GM15510 (cell line): ENCODE results near the gene DNAJB13.

ENCODE experiments used
- POLR2A ChIP-seq: IDR thresholded peaks from 3 replicates; pipeline ENCODE4 v1.6.1; 2011; ENCODE audit warnings: borderline replicate concordance; ENCODE audit not compliant: insufficient read length; ENCODE audit errors: extremely low read depth

The DNAJB13 gene

GRCh38 chr11:73998846-73999575 lies 48.2 kb downstream of the DNAJB13 start:
- TF ChIP-seq POLR2A: no peak

- TF ChIP-seq POLR2A: no peak
Observed at GRCh38 chr11:73999581-74000306, 48.9 kb downstream of the DNAJB13 start.

GRCh38 chr11:74000307-74001133 lies 49.7 kb downstream of the DNAJB13 start:
- TF ChIP-seq POLR2A: no peak

DNA sequence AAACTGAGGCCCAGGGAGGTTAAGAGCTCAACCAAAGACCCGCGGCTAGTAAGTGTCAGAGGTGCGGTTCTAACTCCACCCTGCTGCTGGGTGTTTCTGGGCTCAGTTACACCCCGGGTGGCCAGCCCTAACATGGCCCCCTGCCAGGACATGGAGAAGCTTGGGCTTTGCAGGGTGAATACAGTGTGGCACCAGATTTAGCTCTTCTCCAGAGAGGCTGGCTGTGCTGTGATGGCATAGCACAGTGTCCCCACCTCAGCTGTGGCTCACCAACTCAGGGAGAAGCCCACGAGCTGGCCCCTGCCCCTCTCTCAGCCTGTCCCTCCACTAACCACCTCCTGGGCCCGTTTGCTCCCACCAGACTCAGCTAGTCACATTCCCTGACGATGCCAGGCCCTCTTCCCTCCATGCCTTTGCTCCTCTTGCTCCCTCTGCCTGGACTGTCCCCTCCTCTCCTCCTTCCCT lies 51.0 kb downstream of the DNAJB13 start:
- TF ChIP-seq POLR2A: no peak

GRCh38 chr11:74002832-74003231 lies 52.0 kb downstream of the DNAJB13 start:
- no peak for TF ChIP-seq POLR2A

DNA sequence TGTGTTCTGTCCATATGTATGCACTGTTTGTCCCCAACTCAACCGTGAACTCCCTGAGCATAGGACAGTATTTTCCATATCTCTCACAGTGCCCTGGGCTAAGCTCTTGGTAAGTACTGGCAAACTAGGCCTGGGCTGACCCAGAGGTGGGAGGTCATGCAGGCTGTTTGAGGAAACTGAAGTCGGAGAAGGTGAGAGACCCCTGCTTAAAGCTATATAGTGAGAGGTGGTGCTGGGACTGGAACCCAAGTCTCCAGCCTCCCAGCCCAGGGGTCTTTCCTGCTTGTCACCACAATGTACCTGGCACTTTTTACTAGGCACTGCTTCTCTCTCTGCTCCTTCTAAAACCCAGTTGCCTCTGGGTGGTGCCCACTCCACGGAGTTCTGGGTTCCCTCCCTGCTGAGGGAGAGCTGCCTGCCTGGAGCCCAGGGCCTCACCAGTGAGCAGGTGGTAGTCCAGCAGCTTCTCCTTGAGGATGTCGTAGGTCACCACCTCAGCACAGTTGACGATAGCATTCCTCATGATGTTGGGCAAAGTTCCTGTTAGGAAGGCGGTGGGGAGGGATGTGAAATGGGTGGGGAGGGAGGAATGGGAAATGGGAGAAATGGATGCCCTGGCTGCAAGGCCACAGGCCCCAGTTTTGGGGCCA lies 53.3 kb downstream of the DNAJB13 start:
- TF ChIP-seq POLR2A: no peak

GRCh38 chr11:74004759-74005615 lies 54.2 kb downstream of the DNAJB13 start:
- TF ChIP-seq POLR2A: no peak

DNA sequence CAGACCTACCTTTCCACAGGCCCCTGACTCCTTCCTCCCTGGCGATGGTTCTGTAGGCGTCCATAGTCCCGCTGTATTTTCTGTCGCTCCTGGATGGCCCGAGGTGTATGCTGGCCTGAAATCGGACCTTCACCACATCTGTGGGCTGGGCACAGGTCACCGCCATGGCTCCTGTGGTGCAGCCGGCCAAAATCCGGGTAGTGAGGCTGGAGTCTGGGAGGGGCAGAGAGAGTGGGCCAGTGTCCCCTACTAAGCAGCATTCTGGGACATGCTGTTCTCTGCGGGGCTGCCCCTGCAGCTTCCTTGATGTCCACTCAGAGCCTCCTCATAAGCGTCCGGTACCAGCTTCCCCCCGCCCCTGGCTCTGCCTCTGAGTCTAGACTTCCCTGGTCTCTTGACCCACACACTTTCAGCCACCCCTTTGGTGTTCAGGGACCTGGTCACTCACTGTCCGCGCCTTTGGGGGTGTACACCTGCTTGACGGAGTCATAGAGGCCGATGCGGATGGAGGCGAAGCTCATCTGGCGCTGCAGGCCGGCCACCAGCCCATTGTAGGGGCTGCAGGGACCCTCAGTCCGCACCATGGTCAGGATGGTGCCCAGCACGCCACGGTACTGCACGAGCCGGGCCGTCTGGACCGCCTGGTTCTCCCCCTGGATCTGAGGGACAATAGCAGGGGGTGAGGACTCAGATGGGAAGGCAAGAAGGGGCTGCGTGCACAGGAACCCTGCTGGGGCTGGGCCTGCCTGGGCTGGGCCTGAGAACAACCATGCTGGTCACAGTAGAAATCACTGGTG lies 55.1 kb downstream of the DNAJB13 start:
- TF ChIP-seq POLR2A: no peak

DNA sequence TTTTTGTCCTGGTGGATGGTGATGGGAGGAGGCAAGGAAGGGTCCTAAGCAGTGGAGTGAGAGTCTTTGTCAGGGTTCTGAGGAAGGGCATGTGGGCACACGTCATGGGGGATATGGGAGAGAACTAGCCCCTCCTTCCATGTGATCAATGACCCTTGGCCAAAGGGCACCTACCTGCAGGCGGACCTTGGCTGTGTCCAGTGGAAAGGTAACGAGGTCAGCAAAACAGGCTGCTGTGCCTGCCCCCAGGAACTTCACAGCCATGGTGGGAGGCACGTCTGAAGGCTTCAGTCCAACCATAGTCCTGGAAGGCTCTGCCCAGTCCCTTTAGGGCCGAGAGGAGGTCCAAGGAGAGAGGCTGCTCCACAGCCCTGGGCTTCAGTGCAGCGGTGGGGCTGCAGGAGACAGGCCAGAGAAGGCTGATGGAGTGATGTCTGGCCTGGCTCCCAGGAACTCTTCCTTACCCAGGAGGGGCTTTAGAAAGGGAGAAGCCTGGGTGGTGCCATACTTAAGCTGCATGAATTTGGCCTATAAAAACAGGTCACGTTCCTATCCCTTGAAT lies 56.0 kb downstream of the DNAJB13 start:
- TF ChIP-seq POLR2A: no peak

GRCh38 chr11:74007691-74008372 lies 57.0 kb downstream of the DNAJB13 start:
- TF ChIP-seq POLR2A: no peak

GRCh38 chr11:74008373-74009229 lies 57.8 kb downstream of the DNAJB13 start, which contains the start of gene UCP3:
TSS of gene UCP3 (minus strand) at chr11:74009085. CDS start at chr11:74007042, 2,043 bp downstream.
- TF ChIP-seq POLR2A: no peak
